HL-60 (cell line): ENCODE data around the gene TPP2.

Source experiments
- DNase-seq, 2 experiments: peaks; one replicate each; pipeline ENCODE4 v3.0.0-alpha.2; 2010 to 2020; ENCODE audit warnings: low read depth in 1 of 2, low spot score in 1 of 2
- H3K27ac ChIP-seq: fragments of 250-450 bp; sonication (Bioruptor Pico); replicated peaks from 2 replicates; pipeline ENCODE4 v1.5.1; 2020; ENCODE audit warnings: mild to moderate bottlenecking, moderate library complexity
- H3K27me3 ChIP-seq: fragments of 250-450 bp; sonication (Bioruptor Pico); 2 replicates; pipeline ENCODE4 v1.5.1; 2021; ENCODE audit warnings: mild to moderate bottlenecking, moderate library complexity; ENCODE audit not compliant: insufficient read depth, poor library complexity, severe bottlenecking
- H3K4me3 ChIP-seq: replicated peaks from 2 replicates; pipeline ENCODE4 v1.5.1; 2011; ENCODE audit warnings: mild to moderate bottlenecking, control low read depth, low read length; ENCODE audit not compliant: insufficient read depth
- CTCF ChIP-seq: IDR thresholded peaks from one replicate; pipeline ENCODE4 v1.5.1; 2011; ENCODE audit warnings: low read length, control low read depth, inconsistent platforms; ENCODE audit not compliant: insufficient read depth
- GABPA ChIP-seq: IDR thresholded peaks from 2 replicates; pipeline ENCODE4 v1.6.1; 2012; ENCODE audit warnings: low read depth
- POLR2AphosphoS5 ChIP-seq: IDR thresholded peaks from 2 replicates; pipeline ENCODE4 v1.6.1; 2012; ENCODE audit warnings: low read depth
- REST ChIP-seq: IDR thresholded peaks from 2 replicates; pipeline ENCODE4 v1.6.1; 2012; ENCODE audit warnings: low read depth; ENCODE audit not compliant: insufficient replicate concordance
- SPI1 ChIP-seq: IDR thresholded peaks from 2 replicates; pipeline ENCODE4 v1.6.1; 2012; ENCODE audit warnings: low read depth, mild to moderate bottlenecking, borderline replicate concordance

The TPP2 gene

GRCh38 chr13:102677122-102677521 is 80.3 kb downstream of the TPP2 start:
- no peak for DNase-seq
- no peak overlapping the region for H3K4me3 ChIP-seq
- TF ChIP-seq REST, result no peak
- TF ChIP-seq GABPA, result no peak
- TF ChIP-seq CTCF, result no peak
- no peak overlapping the region for H3K27ac ChIP-seq
- no peaks in the 10 kb centered on the region for H3K27me3 ChIP-seq

- no peak for TF ChIP-seq CTCF
- Histone ChIP-seq H3K27ac (no peak overlapping the region), H3K27me3 (no peaks in the 10 kb centered on the region), H3K4me3 (no peak overlapping the region)
- DNase-seq, result no peak
Observed at GRCh38 chr13:102678339-102679107, 81.7 kb downstream of the TPP2 start.

GRCh38 chr13:102679449-102680132 is 82.8 kb downstream of the TPP2 start:
- Histone ChIP-seq H3K27ac (no peak overlapping the region), H3K4me3 (no peak overlapping the region), H3K27me3 (no peaks in the 10 kb centered on the region)
- no peak for TF ChIP-seq REST
- TF ChIP-seq GABPA, result no peak
- TF ChIP-seq CTCF, result no peak
- TF ChIP-seq POLR2AphosphoS5, result no peak
- no peak for TF ChIP-seq SPI1
- no peak for DNase-seq
